ENCODE measurements around the gene RAB30.

DNA sequence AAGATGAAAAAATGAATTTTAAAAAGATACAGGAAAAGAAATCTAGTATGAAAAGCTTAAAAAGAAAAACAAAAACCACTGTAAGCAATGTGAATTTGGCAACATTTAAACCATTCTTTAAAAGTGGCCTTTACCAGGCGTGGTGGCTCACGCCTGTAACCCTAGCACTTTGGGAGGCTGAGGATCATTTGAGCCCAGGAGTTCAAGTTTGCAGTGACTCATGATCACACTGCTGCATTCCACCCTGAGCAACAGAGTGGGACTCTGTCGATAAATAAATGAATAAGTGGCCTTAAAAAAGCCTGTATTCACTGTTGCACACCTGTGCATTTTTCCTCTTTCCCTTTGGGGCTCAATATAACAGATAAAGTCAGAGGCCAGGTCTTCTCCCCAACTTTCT lies 69.2 kb downstream of the RAB30 start:
- TF ChIP-seq, protein P1, sequence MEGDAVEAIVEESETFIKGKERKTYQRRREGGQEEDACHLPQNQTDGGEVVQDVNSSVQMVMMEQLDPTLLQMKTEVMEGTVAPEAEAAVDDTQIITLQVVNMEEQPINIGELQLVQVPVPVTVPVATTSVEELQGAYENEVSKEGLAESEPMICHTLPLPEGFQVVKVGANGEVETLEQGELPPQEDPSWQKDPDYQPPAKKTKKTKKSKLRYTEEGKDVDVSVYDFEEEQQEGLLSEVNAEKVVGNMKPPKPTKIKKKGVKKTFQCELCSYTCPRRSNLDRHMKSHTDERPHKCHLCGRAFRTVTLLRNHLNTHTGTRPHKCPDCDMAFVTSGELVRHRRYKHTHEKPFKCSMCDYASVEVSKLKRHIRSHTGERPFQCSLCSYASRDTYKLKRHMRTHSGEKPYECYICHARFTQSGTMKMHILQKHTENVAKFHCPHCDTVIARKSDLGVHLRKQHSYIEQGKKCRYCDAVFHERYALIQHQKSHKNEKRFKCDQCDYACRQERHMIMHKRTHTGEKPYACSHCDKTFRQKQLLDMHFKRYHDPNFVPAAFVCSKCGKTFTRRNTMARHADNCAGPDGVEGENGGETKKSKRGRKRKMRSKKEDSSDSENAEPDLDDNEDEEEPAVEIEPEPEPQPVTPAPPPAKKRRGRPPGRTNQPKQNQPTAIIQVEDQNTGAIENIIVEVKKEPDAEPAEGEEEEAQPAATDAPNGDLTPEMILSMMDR (IDR thresholded peaks at IDR 0.05) = no peak
- TF ChIP-seq POLR2A (IDR thresholded peaks at IDR 0.05) (no peak), POLR2AphosphoS5 (IDR thresholded peaks at IDR 0.05; ENCODE audit: insufficient read depth in 1 of 2, low read depth in 1 of 2) (no peak)
